ENCODE data around the gene PERM1.
"Not testable (repeated sequence)": the region's sequence is repeated elsewhere in the genome, so short reads cannot be mapped to it uniquely, and the experiment has no call there.

The PERM1 gene

GRCh38 chr1:993379-993995, 11.6 kb upstream of the PERM1 start:
- H4K20me1 ChIP-seq (ENCODE audit: low read depth, low read length), result no peaks in the 10 kb centered on the region
- no peaks in the 10 kb centered on the region for H3K9me3 ChIP-seq (ENCODE audit: insufficient read depth, low read length)
- H3K9me2 ChIP-seq (replicated peaks; ENCODE audit: insufficient read depth, low read length), result no peaks in the 10 kb centered on the region
- H3K4me2 ChIP-seq (ENCODE audit: low read depth, low read length, poor library complexity, severe bottlenecking), result no peak overlapping the region
- H3K79me2 ChIP-seq (ENCODE audit: insufficient read depth, low read length), result no peaks in the 10 kb centered on the region
- no peak overlapping the region for H3K27ac ChIP-seq (ENCODE audit: low read depth, low read length)
- no peak overlapping the region for H3K9ac ChIP-seq (ENCODE audit: low read length)
- no peaks in the 10 kb centered on the region for H3K36me3 ChIP-seq (ENCODE audit: low read length)
- H3F3A ChIP-seq (ENCODE audit: insufficient read depth), result no peaks in the 10 kb centered on the region
- no peak overlapping the region for H2AFZ ChIP-seq (ENCODE audit: low read depth, low read length, severe bottlenecking)
- no peaks in the 10 kb centered on the region for H3K27me3 ChIP-seq (ENCODE audit: low read length)
- H3K4me3 ChIP-seq (ENCODE audit: insufficient read depth, low read length, poor library complexity, severe bottlenecking), result no peak overlapping the region
- no peak for TF ChIP-seq CTCF (IDR thresholded peaks at IDR 0.05; ENCODE audit: insufficient read depth, low read length, poor library complexity, severe bottlenecking)
- TF ChIP-seq EZH2phosphoT487 (conservative IDR thresholded peaks at IDR 0.05; ENCODE audit: low read length), result no peak

- no peak overlapping the region for H3K9ac ChIP-seq (ENCODE audit: low read length)
- no peaks in the 10 kb centered on the region for H3K36me3 ChIP-seq (ENCODE audit: low read length)
- H3K79me2 ChIP-seq (ENCODE audit: insufficient read depth, low read length), result no peaks in the 10 kb centered on the region
- H2AFZ ChIP-seq (ENCODE audit: low read depth, low read length, severe bottlenecking), result no peak overlapping the region
- TF ChIP-seq EZH2phosphoT487 (conservative IDR thresholded peaks at IDR 0.05; ENCODE audit: low read length) (no peak), CTCF (IDR thresholded peaks at IDR 0.05; ENCODE audit: insufficient read depth, low read length, poor library complexity, severe bottlenecking) (no peak)
- no peaks in the 10 kb centered on the region for H3K9me2 ChIP-seq (replicated peaks; ENCODE audit: insufficient read depth, low read length)
- no peak overlapping the region for H3K27ac ChIP-seq (ENCODE audit: low read depth, low read length)
- H3K27me3 ChIP-seq (ENCODE audit: low read length), result no peaks in the 10 kb centered on the region
- H3F3A ChIP-seq (ENCODE audit: insufficient read depth), result no peaks in the 10 kb centered on the region
- H3K4me3 ChIP-seq (ENCODE audit: insufficient read depth, low read length, poor library complexity, severe bottlenecking), result no peak overlapping the region
- no peak overlapping the region for H3K4me2 ChIP-seq (ENCODE audit: low read depth, low read length, poor library complexity, severe bottlenecking)
- no peaks in the 10 kb centered on the region for H4K20me1 ChIP-seq (ENCODE audit: low read depth, low read length)
- H3K9me3 ChIP-seq (ENCODE audit: insufficient read depth, low read length), result no peaks in the 10 kb centered on the region
Observed at GRCh38 chr1:992362-992761, 10.5 kb upstream of the PERM1 start.

GRCh38 chr1:991895-992294, 10.0 kb upstream of the PERM1 start:
- Histone ChIP-seq H3K27me3 (ENCODE audit: low read length) (no peaks in the 10 kb centered on the region), H3K4me2 (ENCODE audit: low read depth, low read length, poor library complexity, severe bottlenecking) (no peak overlapping the region), H3K27ac (ENCODE audit: low read depth, low read length) (no peak overlapping the region), H3F3A (ENCODE audit: insufficient read depth) (no peaks in the 10 kb centered on the region), H4K20me1 (ENCODE audit: low read depth, low read length) (no peaks in the 10 kb centered on the region), H3K9ac (ENCODE audit: low read length) (no peak overlapping the region), H2AFZ (ENCODE audit: low read depth, low read length, severe bottlenecking) (no peak overlapping the region), H3K4me3 (ENCODE audit: insufficient read depth, low read length, poor library complexity, severe bottlenecking) (no peak overlapping the region), H3K9me2 (replicated peaks; ENCODE audit: insufficient read depth, low read length) (no peaks in the 10 kb centered on the region), H3K9me3 (ENCODE audit: insufficient read depth, low read length) (no peaks in the 10 kb centered on the region), H3K79me2 (ENCODE audit: insufficient read depth, low read length) (no peaks in the 10 kb centered on the region), H3K36me3 (ENCODE audit: low read length) (no peaks in the 10 kb centered on the region)
- no peak for TF ChIP-seq EZH2phosphoT487 (conservative IDR thresholded peaks at IDR 0.05; ENCODE audit: low read length)
- no peak for TF ChIP-seq CTCF (IDR thresholded peaks at IDR 0.05; ENCODE audit: insufficient read depth, low read length, poor library complexity, severe bottlenecking)

- not testable (repeated sequence) for H3K9me2 ChIP-seq (replicated peaks; ENCODE audit: insufficient read depth, low read length); H3K4me2 ChIP-seq (ENCODE audit: low read depth, low read length, poor library complexity, severe bottlenecking); H3K9me3 ChIP-seq (ENCODE audit: insufficient read depth, low read length); H3K36me3 ChIP-seq (ENCODE audit: low read length); H3K4me3 ChIP-seq (ENCODE audit: insufficient read depth, low read length, poor library complexity, severe bottlenecking); H3K9ac ChIP-seq (ENCODE audit: low read length); H2AFZ ChIP-seq (ENCODE audit: low read depth, low read length, severe bottlenecking); H3K27ac ChIP-seq (ENCODE audit: low read depth, low read length); H3K79me2 ChIP-seq (ENCODE audit: insufficient read depth, low read length); H3K27me3 ChIP-seq (ENCODE audit: low read length); H3F3A ChIP-seq (ENCODE audit: insufficient read depth); H4K20me1 ChIP-seq (ENCODE audit: low read depth, low read length)
Observed at GRCh38 chr1:991275-991674, 9.4 kb upstream of the PERM1 start.

GRCh38 chr1:988061-988460, 6.2 kb upstream of the PERM1 start:
- H3K27me3 ChIP-seq (ENCODE audit: low read length); H3K9me2 ChIP-seq (replicated peaks; ENCODE audit: insufficient read depth, low read length): not testable (repeated sequence)

More at GRCh38 chr1:988061-988460, 6.2 kb upstream of the PERM1 start:
- not testable (repeated sequence) for H3K36me3 ChIP-seq (ENCODE audit: low read length); H3K9ac ChIP-seq (ENCODE audit: low read length); H4K20me1 ChIP-seq (ENCODE audit: low read depth, low read length); H2AFZ ChIP-seq (ENCODE audit: low read depth, low read length, severe bottlenecking); H3K4me2 ChIP-seq (ENCODE audit: low read depth, low read length, poor library complexity, severe bottlenecking); H3K79me2 ChIP-seq (ENCODE audit: insufficient read depth, low read length); H3K9me3 ChIP-seq (ENCODE audit: insufficient read depth, low read length); H3F3A ChIP-seq (ENCODE audit: insufficient read depth); H3K27ac ChIP-seq (ENCODE audit: low read depth, low read length); H3K4me3 ChIP-seq (ENCODE audit: insufficient read depth, low read length, poor library complexity, severe bottlenecking)

Measured in SU-DHL-6 (cell line).